Fibroblast of lung (primary cell): ENCODE results near the gene BET1. TPM values are rescaled to one million over a fixed set of nuclear protein-coding genes. Genes with fewer than 3 reads are reported as not detected.

Experiments used
- DNase-seq, 2 donors: peaks; one replicate each; pipeline versions ENCODE4 v3.0.0 to v3.0.0-alpha.2; 2010; ENCODE audit warnings: low read depth in 2 of 2
- H2AFZ ChIP-seq: 2 replicates; pipeline ENCODE4 v1.5.1; 2012; ENCODE audit warnings: low read length, control low read depth, inconsistent platforms
- H3K27ac ChIP-seq: 2 replicates; pipeline ENCODE4 v1.5.1; 2011; ENCODE audit warnings: low read length, control low read depth; ENCODE audit not compliant: insufficient read depth
- H3K27me3 ChIP-seq: 2 replicates; pipeline ENCODE4 v1.5.1; 2011; ENCODE audit warnings: mild to moderate bottlenecking, low read length; ENCODE audit not compliant: control insufficient read depth, insufficient read depth
- H3K36me3 ChIP-seq: 2 replicates; pipeline ENCODE4 v1.5.1; 2011; ENCODE audit warnings: low read length; ENCODE audit not compliant: control insufficient read depth, insufficient read depth
- H3K4me1 ChIP-seq: 2 replicates; pipeline ENCODE4 v1.5.1; 2011; ENCODE audit warnings: low read length; ENCODE audit not compliant: control insufficient read depth, insufficient read depth; ENCODE audit errors: extremely low read depth
- H3K4me2 ChIP-seq: 2 replicates; pipeline ENCODE4 v1.5.1; 2011; ENCODE audit warnings: low read length, control low read depth; ENCODE audit not compliant: insufficient read depth; ENCODE audit errors: extremely low read depth
- H3K4me3 ChIP-seq, 4 experiments: fragments of 200-600 bp in 1 of 4; sonication (generic) in 1 of 4; replicated peaks in 1 of 4; 2 replicates each; pipeline ENCODE4 v1.5.1; 2011 to 2016; ENCODE audit warnings: low read length in 4 of 4, low read depth in 3 of 4, mild to moderate bottlenecking in 3 of 4, control low read depth in 2 of 4, inconsistent platforms in 1 of 4, mixed read lengths in 1 of 4; ENCODE audit not compliant: insufficient read depth in 1 of 4; ENCODE audit errors: control extremely low read depth in 1 of 4
- H3K79me2 ChIP-seq: 2 replicates; pipeline ENCODE4 v1.5.1; 2012; ENCODE audit warnings: mild to moderate bottlenecking, low read length, inconsistent platforms; ENCODE audit not compliant: control insufficient read depth, insufficient read depth
- H3K9ac ChIP-seq: 2 replicates; pipeline ENCODE4 v1.5.1; 2011; ENCODE audit warnings: mild to moderate bottlenecking, low read length, control low read depth; ENCODE audit not compliant: insufficient read depth
- H3K9me3 ChIP-seq: 2 replicates; pipeline ENCODE4 v1.5.1; 2012; ENCODE audit warnings: low read depth, low read length; ENCODE audit not compliant: control insufficient read depth, insufficient read depth
- H4K20me1 ChIP-seq: 2 replicates; pipeline ENCODE4 v1.5.1; 2011; ENCODE audit warnings: low read length; ENCODE audit not compliant: control insufficient read depth, insufficient read depth; ENCODE audit errors: extremely low read depth
- CTCF ChIP-seq, 2 donors: IDR thresholded peaks in 1 of 2; conservative IDR thresholded peaks in 1 of 2; 1 replicate in 1 of 2; 2 replicates in 1 of 2; pipeline ENCODE4 v1.5.1; 2011 to 2012; ENCODE audit warnings: low read length in 2 of 2, control low read depth in 1 of 2, inconsistent platforms in 1 of 2, low read depth in 1 of 2, mild to moderate bottlenecking in 1 of 2
- EZH2 ChIP-seq: IDR thresholded peaks from 2 replicates; pipeline ENCODE4 v1.5.1; 2012; ENCODE audit warnings: low read length, control low read depth, mild to moderate bottlenecking; ENCODE audit errors: missing control alignments
- polyA plus RNA-seq, 2 donors: library from polyadenylated mRNA; depleted of rRNA in 1 of 2; stranded (reverse) in 1 of 2; unstranded in 1 of 2; fragments of >200 nt; gene quantifications; 2 replicates each; pipeline ENCODE4 v1.2.1, GENCODE V29; 2011 to 2012; ENCODE audit warnings: missing spikeins in 1 of 2
- total RNA-seq: library from RNA; depleted of rRNA; stranded (reverse); fragments of >200 nt; gene quantifications from 2 replicates; pipeline ENCODE4 v1.2.1, GENCODE V29; 2014

BET1 gene
- total and polyA plus RNA-seq, 2 donors (not counting 1 experiment from before 2014, with no cell fraction given), result 40.3 to 52.5 TPM

GRCh38 chr7:94047956-94048355, 43.8 kb upstream of the BET1 start:
- H4K20me1 ChIP-seq, result no peaks in the 10 kb centered on the region
- no peak overlapping the region for H3K4me2 ChIP-seq
- no peak overlapping the region for H3K9ac ChIP-seq
- H3K4me3 ChIP-seq, result no peak overlapping the region
- no peak overlapping the region for H3K27ac ChIP-seq
- peaks cover 2% of the 10 kb centered on the region for H3K4me1 ChIP-seq
- no peak for DNase-seq
- H3K27me3 ChIP-seq, result no peaks in the 10 kb centered on the region
- no peaks in the 10 kb centered on the region for H3K9me3 ChIP-seq
- no peak overlapping the region for H2AFZ ChIP-seq
- TF ChIP-seq CTCF (conservative IDR thresholded peaks at IDR 0.05 in 1 of 2, IDR thresholded peaks at IDR 0.05 in 1 of 2; ENCODE audit: low read depth in 1 of 2, low read length in 2 of 2) (no peak), EZH2 (no peak)
- H3K79me2 ChIP-seq, result no peaks in the 10 kb centered on the region
- H3K36me3 ChIP-seq, result no peaks in the 10 kb centered on the region

GRCh38 chr7:94045581-94045980, 41.4 kb upstream of the BET1 start:
- H3K9ac ChIP-seq, result no peak overlapping the region
- no peaks in the 10 kb centered on the region for H3K27me3 ChIP-seq
- H4K20me1 ChIP-seq, result no peaks in the 10 kb centered on the region
- DNase-seq, result no peak
- H3K79me2 ChIP-seq, result no peaks in the 10 kb centered on the region
- no peak overlapping the region for H3K4me3 ChIP-seq
- no peak overlapping the region for H3K4me2 ChIP-seq
- H3K36me3 ChIP-seq, result no peaks in the 10 kb centered on the region
- no peak overlapping the region for H2AFZ ChIP-seq
- no peaks in the 10 kb centered on the region for H3K9me3 ChIP-seq
- TF ChIP-seq CTCF (conservative IDR thresholded peaks at IDR 0.05 in 1 of 2, IDR thresholded peaks at IDR 0.05 in 1 of 2; ENCODE audit: low read depth in 1 of 2, low read length in 2 of 2) (no peak), EZH2 (no peak)
- H3K27ac ChIP-seq, result no peak overlapping the region
- peaks cover 6% of the 10 kb centered on the region for H3K4me1 ChIP-seq

DNA sequence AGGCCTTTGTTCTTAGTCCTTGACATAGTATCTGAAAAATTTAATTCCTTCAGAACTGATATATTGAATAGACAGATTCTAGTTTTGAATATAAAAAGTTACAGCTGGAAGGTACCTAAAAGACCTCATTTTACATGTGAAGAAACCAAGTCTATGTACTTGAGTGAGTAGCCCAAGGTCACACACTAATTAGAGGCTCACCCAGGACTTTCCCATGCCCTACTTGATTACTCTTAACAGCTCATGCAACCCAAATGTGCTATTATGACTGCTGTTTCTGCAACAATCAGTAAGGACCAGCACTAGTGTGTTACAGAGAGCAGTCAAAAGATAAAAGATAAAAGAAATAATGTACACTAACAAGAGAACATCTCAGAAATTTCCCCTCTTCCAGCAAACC, 40.7 kb upstream of the BET1 start:
- H3K9ac ChIP-seq, result no peak overlapping the region
- no peaks in the 10 kb centered on the region for H3K36me3 ChIP-seq
- H3K4me2 ChIP-seq, result no peak overlapping the region
- no peak overlapping the region for H2AFZ ChIP-seq
- H3K27me3 ChIP-seq, result no peaks in the 10 kb centered on the region
- no peaks in the 10 kb centered on the region for H4K20me1 ChIP-seq
- no peaks in the 10 kb centered on the region for H3K79me2 ChIP-seq
- no peak for DNase-seq
- peaks cover 6% of the 10 kb centered on the region for H3K4me1 ChIP-seq
- TF ChIP-seq CTCF (conservative IDR thresholded peaks at IDR 0.05 in 1 of 2, IDR thresholded peaks at IDR 0.05 in 1 of 2; ENCODE audit: low read depth in 1 of 2, low read length in 2 of 2) (no peak), EZH2 (no peak)
- H3K27ac ChIP-seq, result no peak overlapping the region
- no peak overlapping the region for H3K4me3 ChIP-seq
- no peaks in the 10 kb centered on the region for H3K9me3 ChIP-seq
